Measurements from ENCODE around the gene EPN1. TPM values are rescaled to one million over a fixed set of nuclear protein-coding genes. Genes with fewer than 3 reads are reported as not detected.
A peak's percentile ranks its signal among the peaks of the same experiment; 100 is the strongest.

Gene EPN1
- total RNA-seq = 155 and 186 TPM in 2 replicates

- no peaks in the 10 kb centered on the region for H3K27me3 ChIP-seq (ENCODE audit: control insufficient read depth, insufficient read depth, low read length)
- H3K4me3 ChIP-seq (ENCODE audit: low read depth, low read length) = peak within 1 kb of the TSS; percentile 84
- H3K36me3 ChIP-seq (ENCODE audit: control insufficient read depth, insufficient read depth, low read length) = peaks cover 3% of the 10 kb centered on the region
- TF ChIP-seq CTCF (IDR thresholded peaks at IDR 0.05; ENCODE audit: insufficient read depth, low read length, poor library complexity, severe bottlenecking) = no peak
- peak; percentile 82 for DNase-seq (ENCODE audit: low read depth)
Measured at GRCh38 chr19:55674841-55675660, at the start of gene EPN1. TSS of gene EPN1 (plus strand) at chr19:55675226. CDS start at chr19:55678628, 3,402 bp downstream.

GRCh38 chr19:55626350-55626749 is 48.7 kb upstream of the EPN1 start:
- Histone ChIP-seq H3K4me3 (ENCODE audit: low read depth, low read length) (no peak overlapping the region), H3K36me3 (ENCODE audit: control insufficient read depth, insufficient read depth, low read length) (no peaks in the 10 kb centered on the region), H3K27me3 (ENCODE audit: control insufficient read depth, insufficient read depth, low read length) (no peaks in the 10 kb centered on the region)
- TF ChIP-seq CTCF (IDR thresholded peaks at IDR 0.05; ENCODE audit: insufficient read depth, low read length, poor library complexity, severe bottlenecking) = no peak
- no peak for DNase-seq (ENCODE audit: low read depth)

- H3K27me3 ChIP-seq (ENCODE audit: control insufficient read depth, insufficient read depth, low read length) = no peaks in the 10 kb centered on the region
- DNase-seq (ENCODE audit: low read depth) = peak; percentile 89
- H3K36me3 ChIP-seq (ENCODE audit: control insufficient read depth, insufficient read depth, low read length) = no peaks in the 10 kb centered on the region
- no peak overlapping the region for H3K4me3 ChIP-seq (ENCODE audit: low read depth, low read length)
- peak; percentile 80 for TF ChIP-seq CTCF (IDR thresholded peaks at IDR 0.05; ENCODE audit: insufficient read depth, low read length, poor library complexity, severe bottlenecking)
Measured at GRCh38 chr19:55632463-55632834, 42.6 kb upstream of the EPN1 start.

- TF ChIP-seq CTCF (IDR thresholded peaks at IDR 0.05; ENCODE audit: insufficient read depth, low read length, poor library complexity, severe bottlenecking) = no peak
- H3K36me3 ChIP-seq (ENCODE audit: control insufficient read depth, insufficient read depth, low read length) = no peaks in the 10 kb centered on the region
- no peak for DNase-seq (ENCODE audit: low read depth)
- H3K4me3 ChIP-seq (ENCODE audit: low read depth, low read length) = no peak overlapping the region
- no peaks in the 10 kb centered on the region for H3K27me3 ChIP-seq (ENCODE audit: control insufficient read depth, insufficient read depth, low read length)
Measured at GRCh38 chr19:55633861-55634260, 41.2 kb upstream of the EPN1 start.

GRCh38 chr19:55635334-55635717 is 39.7 kb upstream of the EPN1 start:
- H3K4me3 ChIP-seq (ENCODE audit: low read depth, low read length) = peak overlapping the region; percentile 69
- no peak for TF ChIP-seq CTCF (IDR thresholded peaks at IDR 0.05; ENCODE audit: insufficient read depth, low read length, poor library complexity, severe bottlenecking)
- no peaks in the 10 kb centered on the region for H3K36me3 ChIP-seq (ENCODE audit: control insufficient read depth, insufficient read depth, low read length)
- no peak for DNase-seq (ENCODE audit: low read depth)
- no peaks in the 10 kb centered on the region for H3K27me3 ChIP-seq (ENCODE audit: control insufficient read depth, insufficient read depth, low read length)
